AG09319 (cell line): Measurements from ENCODE around the gene CLIP2.

Experiments
- DNase-seq: peaks from one replicate; pipeline ENCODE4 v3.0.0-alpha.2; 2010; ENCODE audit warnings: low read depth; ENCODE audit errors: extremely low read depth
- CTCF ChIP-seq: IDR thresholded peaks from 2 replicates; pipeline ENCODE4 v1.5.1; 2011; ENCODE audit warnings: low read depth, mild to moderate bottlenecking, inconsistent platforms, low read length, moderate library complexity

Gene CLIP2

DNA sequence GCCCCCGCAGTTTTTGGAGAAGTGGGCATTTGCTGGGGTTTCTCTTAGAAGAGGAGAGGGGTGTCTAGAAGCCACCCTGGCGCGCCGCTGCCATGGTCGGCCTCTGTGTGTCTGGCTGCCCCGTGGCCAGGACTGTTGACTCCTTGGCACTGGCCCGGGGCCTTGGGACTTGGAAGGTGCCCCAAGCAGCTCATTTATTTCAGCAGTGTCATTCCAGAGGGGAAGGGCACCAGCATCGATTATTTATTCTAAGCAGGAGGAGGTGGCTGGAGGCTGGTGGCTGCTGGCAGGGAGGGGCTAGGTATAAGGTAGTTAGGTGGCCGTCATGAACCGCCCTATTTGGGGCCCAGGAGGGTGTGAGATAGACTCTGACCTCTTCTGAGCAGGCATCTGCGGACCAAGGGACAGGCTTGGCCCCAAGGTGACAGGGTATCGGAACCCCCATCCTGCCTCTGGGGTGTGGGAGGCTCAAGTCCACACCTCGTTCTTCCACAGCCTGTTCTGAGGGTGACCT, 166.1 kb downstream of the CLIP2 start:
- DNase-seq = no peak
- TF ChIP-seq CTCF = no peak
